H1 (cell line): ENCODE data around the gene CHP2. TPM values are rescaled to one million over a fixed set of nuclear protein-coding genes. Genes with fewer than 3 reads are reported as not detected.

Experiments used
- CTCF ChIA-PET: fragments of 300-600 bp; sonication (Branson Sonifier 250); formaldehyde crosslinking; loops from one replicate; lab custom pipeline; 2021; ENCODE audit not compliant: partially characterized antibody; lab: Charles Lee
- POLR2A ChIA-PET: fragments of 300-600 bp; sonication (Branson Sonifier 250); formaldehyde crosslinking; loops from one replicate; lab custom pipeline; 2021; ENCODE audit warnings: inconsistent platforms; ENCODE audit not compliant: partially characterized antibody; lab: Charles Lee
- DNase-seq, 2 experiments: peaks; one replicate each; pipeline versions ENCODE4 v3.0.0 to v3.0.0-alpha.2; 2010 to 2022; ENCODE audit warnings: low spot score in 2 of 2, low read depth in 1 of 2, mixed read lengths in 1 of 2
- FAIRE-seq: peaks from 2 replicates; lab custom pipeline; 2011; peaks lifted over from hg19 to GRCh38; lab: Jason Lieb, UNC
- H2AFZ ChIP-seq: 2 replicates; pipeline ENCODE4 v1.8.1; 2012; ENCODE audit warnings: low read length, inconsistent platforms
- H2AK5ac ChIP-seq: 2 replicates; pipeline ENCODE4 v1.6.1; 2013; ENCODE audit warnings: low read depth, low read length
- H2BK120ac ChIP-seq: replicated peaks from 2 replicates; pipeline ENCODE3; 2013; ENCODE audit warnings: low read depth, low read length, inconsistent platforms
- H2BK12ac ChIP-seq: 2 replicates; pipeline ENCODE4 v1.6.1; 2013; ENCODE audit warnings: low read depth, low read length
- H2BK15ac ChIP-seq: 2 replicates; pipeline ENCODE4 v1.6.1; 2013; ENCODE audit warnings: low read length
- H2BK20ac ChIP-seq: 2 replicates; pipeline ENCODE4 v1.6.1; 2013; ENCODE audit warnings: low read length
- H2BK5ac ChIP-seq: 2 replicates; pipeline ENCODE4 v1.6.1; 2013; ENCODE audit warnings: low read depth, low read length
- H3K14ac ChIP-seq: 2 replicates; pipeline ENCODE4 v1.6.1; 2013; ENCODE audit warnings: inconsistent platforms; ENCODE audit not compliant: insufficient read length
- H3K18ac ChIP-seq: 2 replicates; pipeline ENCODE4 v1.6.1; 2013; ENCODE audit warnings: low read length; ENCODE audit errors: extremely low read depth
- H3K23ac ChIP-seq: 2 replicates; pipeline ENCODE4 v1.6.1; 2013; ENCODE audit warnings: inconsistent platforms; ENCODE audit not compliant: insufficient read length
- H3K23me2 ChIP-seq: 2 replicates; pipeline ENCODE4 v1.6.1; 2013; ENCODE audit warnings: low read depth, low read length
- H3K27ac ChIP-seq: 2 replicates; pipeline ENCODE4 v1.6.1; 2011; ENCODE audit warnings: low read depth, low read length, inconsistent platforms
- H3K27me3 ChIP-seq, 4 experiments: replicated peaks in 1 of 4; 1 replicate in 1 of 4; 2 replicates in 3 of 4; pipeline versions ENCODE4 v1.6.1 to v1.8.1; 2011 to 2013; ENCODE audit warnings: low read length in 3 of 4, mild to moderate bottlenecking in 3 of 4, inconsistent platforms in 2 of 4, mixed read lengths in 2 of 4, moderate library complexity in 1 of 4; ENCODE audit not compliant: control insufficient read depth in 3 of 4, insufficient read depth in 3 of 4; ENCODE audit errors: extremely low read depth in 1 of 4
- H3K36me3 ChIP-seq, 4 experiments: 2 replicates each; pipeline versions ENCODE4 v1.6.1 to v1.8.1; 2011 to 2013; ENCODE audit warnings: mild to moderate bottlenecking in 4 of 4, low read length in 3 of 4, moderate library complexity in 2 of 4, control low read depth in 1 of 4, inconsistent platforms in 1 of 4; ENCODE audit not compliant: insufficient read depth in 4 of 4, control insufficient read depth in 2 of 4
- H3K4ac ChIP-seq: replicated peaks from 2 replicates; pipeline ENCODE3; 2013; ENCODE audit warnings: low read length, low read depth, mixed read lengths, inconsistent platforms; ENCODE audit not compliant: insufficient read length
- H3K4me1 ChIP-seq, 4 experiments: replicated peaks in 1 of 4; 1 replicate in 1 of 4; 2 replicates in 3 of 4; pipeline versions ENCODE4 v1.6.1 to v1.8.1; 2011 to 2013; ENCODE audit warnings: low read length in 3 of 4, inconsistent platforms in 2 of 4, mixed read lengths in 1 of 4; ENCODE audit not compliant: insufficient read depth in 4 of 4, control insufficient read depth in 3 of 4
- H3K4me2 ChIP-seq, 2 experiments: 2 replicates each; pipeline versions ENCODE4 v1.6.1 to v1.8.1; 2011 to 2013; ENCODE audit warnings: low read depth in 2 of 2, low read length in 2 of 2, control low read depth in 1 of 2, inconsistent platforms in 1 of 2, mild to moderate bottlenecking in 1 of 2; ENCODE audit not compliant: insufficient read depth in 1 of 2
- H3K4me3 ChIP-seq, 4 experiments: fragments of 200-600, 300-600 bp in 1 of 4; sonication (generic), shearing (Covaris generic), sonication (Bioruptor Twin) in 1 of 4; 2 replicates each; pipeline versions ENCODE4 v1.5.1 to v1.8.1; 2011 to 2016; ENCODE audit warnings: low read length in 4 of 4, low read depth in 3 of 4, control low read depth in 2 of 4, inconsistent platforms in 2 of 4, mild to moderate bottlenecking in 2 of 4, mixed read lengths in 1 of 4, moderate library complexity in 1 of 4; ENCODE audit not compliant: insufficient read depth in 2 of 4; ENCODE audit errors: extremely low read depth in 1 of 4
- H3K56ac ChIP-seq: replicated peaks from 2 replicates; pipeline ENCODE3; 2013; ENCODE audit warnings: low read depth, mild to moderate bottlenecking, mixed read lengths, low read length, inconsistent platforms; ENCODE audit not compliant: insufficient read length
- H3K79me1 ChIP-seq: 2 replicates; pipeline ENCODE4 v1.6.1; 2013; ENCODE audit warnings: low read depth, low read length, control low read depth
- H3K79me2 ChIP-seq, 2 experiments: 2 replicates each; pipeline versions ENCODE4 v1.6.1 to v1.8.1; 2012 to 2013; ENCODE audit warnings: low read length in 2 of 2, mild to moderate bottlenecking in 2 of 2, inconsistent platforms in 1 of 2; ENCODE audit not compliant: insufficient read depth in 2 of 2, control insufficient read depth in 1 of 2
- H3K9ac ChIP-seq, 4 experiments: replicated peaks in 1 of 4; 1 replicate in 1 of 4; 2 replicates in 3 of 4; pipeline versions ENCODE4 v1.6.1 to v1.8.1; 2011 to 2013; ENCODE audit warnings: low read depth in 3 of 4, low read length in 3 of 4, control low read depth in 2 of 4, mild to moderate bottlenecking in 2 of 4, moderate library complexity in 2 of 4, inconsistent platforms in 1 of 4; ENCODE audit errors: extremely low read depth in 1 of 4
- H3K9me3 ChIP-seq, 2 experiments: 2 replicates each; pipeline versions ENCODE4 v1.6.1 to v1.8.1; 2012 to 2013; ENCODE audit warnings: mild to moderate bottlenecking in 2 of 2, moderate library complexity in 2 of 2, control low read depth in 1 of 2, inconsistent platforms in 1 of 2, low read depth in 1 of 2, low read length in 1 of 2, mixed read lengths in 1 of 2; ENCODE audit not compliant: insufficient read depth in 2 of 2
- H4K20me1 ChIP-seq, 2 experiments: replicated peaks in 1 of 2; 2 replicates each; pipeline versions ENCODE3 to v1.8.1; 2011 to 2013; ENCODE audit warnings: inconsistent platforms in 2 of 2, low read length in 2 of 2, mild to moderate bottlenecking in 1 of 2; ENCODE audit not compliant: insufficient read depth in 2 of 2, control insufficient read depth in 1 of 2
- H4K5ac ChIP-seq: 2 replicates; pipeline ENCODE4 v1.6.1; 2013; ENCODE audit warnings: low read length, low read depth, mixed read lengths, inconsistent platforms; ENCODE audit not compliant: insufficient read length
- H4K8ac ChIP-seq: 2 replicates; pipeline ENCODE4 v1.8.0; 2013; ENCODE audit warnings: mild to moderate bottlenecking, moderate library complexity, low read length, inconsistent platforms; ENCODE audit not compliant: insufficient read depth; ENCODE audit errors: extremely low read depth
- H4K91ac ChIP-seq: replicated peaks from 2 replicates; pipeline ENCODE3; 2013; ENCODE audit warnings: low read length, mixed read lengths, inconsistent platforms; ENCODE audit not compliant: insufficient read length
- ASH2L ChIP-seq: fragments of 200-600, 300-600 bp; sonication (generic); IDR thresholded peaks from one replicate; pipeline ENCODE4 v1.7.1; 2017; ENCODE audit warnings: low read length
- CHD1 ChIP-seq: IDR thresholded peaks from 2 replicates; pipeline ENCODE4 v1.6.1; 2012; ENCODE audit warnings: low read depth, low read length, improper control_type of control experiment
- FOSL1 ChIP-seq: IDR thresholded peaks from 2 replicates; pipeline ENCODE4 v1.6.1; 2011; ENCODE audit warnings: mild to moderate bottlenecking, low read depth, low read length, moderate library complexity; ENCODE audit not compliant: insufficient read depth
- JUN ChIP-seq: IDR thresholded peaks from 2 replicates; pipeline ENCODE4 v1.6.1; 2011; ENCODE audit warnings: low read depth, mild to moderate bottlenecking, improper control_type of control experiment, low read length
- JUND ChIP-seq: IDR thresholded peaks from 2 replicates; pipeline ENCODE4 v1.6.1; 2011; ENCODE audit warnings: mild to moderate bottlenecking, improper control_type of control experiment, low read length
- MAFK ChIP-seq: IDR thresholded peaks from 2 replicates; pipeline ENCODE4 v1.6.1; 2012; ENCODE audit warnings: low read depth, mild to moderate bottlenecking, improper control_type of control experiment, low read length
- PHF8 ChIP-seq: fragments of 200-600 bp; sonication (generic); conservative IDR thresholded peaks from 2 replicates; pipeline ENCODE4 v1.7.1; 2012; ENCODE audit warnings: low read depth, mild to moderate bottlenecking, inconsistent platforms, low read length, moderate library complexity
- SAP30 ChIP-seq: fragments of 300-600 bp; sonication (generic); IDR thresholded peaks from 2 replicates; pipeline ENCODE4 v1.7.1; 2012; ENCODE audit warnings: low read length, moderate library complexity, mild to moderate bottlenecking, inconsistent platforms; ENCODE audit not compliant: insufficient read depth, insufficient replicate concordance
- SP1 ChIP-seq: IDR thresholded peaks from 2 replicates; pipeline ENCODE4 v1.6.1; 2011; ENCODE audit warnings: low read depth, low read length
- TBP ChIP-seq: IDR thresholded peaks from 2 replicates; pipeline ENCODE4 v1.6.1; 2011; ENCODE audit warnings: low read depth, low read length, improper control_type of control experiment
- TEAD4 ChIP-seq: IDR thresholded peaks from 2 replicates; pipeline ENCODE4 v1.6.1; 2012; ENCODE audit warnings: low read depth, low read length, inconsistent platforms, mixed read lengths
- ZNF274 ChIP-seq: IDR thresholded peaks from 2 replicates; pipeline ENCODE4 v1.7.0; 2012; ENCODE audit warnings: low read length, borderline replicate concordance; ENCODE audit errors: extremely low read depth
- WGBS, 2 experiments: shearing (Covaris generic) in 1 of 2; methylation state at CpG; one replicate each; pipeline versions ENCODE4 v1.1.6 to v1.1.7; 2013 to 2015; ENCODE audit warnings: low lambda C conversion rate in 2 of 2, mixed read lengths in 2 of 2, inconsistent platforms in 1 of 2, low coverage in 1 of 2, missing lambda C conversion rate in 1 of 2; ENCODE audit not compliant: insufficient replicate concordance in 2 of 2, insufficient coverage in 1 of 2, insufficient read length in 1 of 2; ENCODE audit errors: extremely low coverage in 1 of 2, missing lambda C conversion rate in 1 of 2; 5-methylcytosine and 5-hydroxymethylcytosine counted together
- polyA plus RNA-seq, 7 experiments: library from polyadenylated mRNA; depleted of rRNA in 3 of 7; stranded (reverse) in 5 of 7; unstranded in 2 of 7; fragments of >200 nt in 5 of 7; fragments of 200-250 nt in 2 of 7; gene quantifications; 1 replicate in 5 of 7; 2 replicates in 1 of 7; 4 replicates in 1 of 7; pipeline versions ENCODE4 v1.2.1 to v1.2.3, GENCODE V29; 2011 to 2013; ENCODE audit warnings: missing spikeins in 2 of 7, mixed read lengths in 2 of 7
- total RNA-seq: library from RNA; stranded (reverse); fragmentation: NEBNext Ultra II Directional; extraction: Animal tissue kit (Norgen Biotek cat#: 25700); gene quantifications from 2 replicates; pipeline ENCODE4 v1.2.1, GENCODE V29; 2021
- TF ChIP-seq, protein P1 (sequence below): IDR thresholded peaks from 2 replicates; pipeline ENCODE4 v1.6.1; 2012; ENCODE audit warnings: inconsistent platforms
- TF ChIP-seq, protein P2 (sequence below): IDR thresholded peaks from 2 replicates; pipeline ENCODE4 v1.6.1; 2011; ENCODE audit warnings: low read depth, mild to moderate bottlenecking, low read length; ENCODE audit not compliant: insufficient read depth

Gene CHP2
- total and polyA plus RNA-seq, 2 of the 8 experiments (the other 6 are each of a cell fraction or from before 2014, with no cell fraction given), result 1.3 to 1.6 TPM

DNA sequence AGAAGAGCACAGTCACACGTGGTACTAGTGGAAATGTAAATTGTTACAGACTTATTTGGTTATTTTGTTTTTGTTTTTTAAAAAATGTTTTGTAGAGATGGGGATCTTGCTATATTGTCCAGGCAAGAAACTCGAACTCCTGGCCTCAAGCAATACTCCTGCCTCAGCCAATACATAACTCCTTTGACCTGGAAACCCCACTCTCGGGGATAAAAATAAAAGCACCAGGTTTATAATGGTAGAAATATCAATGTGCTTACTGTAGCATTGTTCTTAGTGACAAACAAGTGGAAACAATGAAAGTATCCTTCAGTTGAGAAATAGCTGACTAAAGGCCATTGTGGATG lies 30.1 kb upstream of the CHP2 start:
- Histone ChIP-seq H3K79me2 (no peaks in the 10 kb centered on the region), H3K4me3 (no peak overlapping the region), H3K9ac (no peak overlapping the region), H3K4ac (no peak overlapping the region), H3K23ac (no peak overlapping the region), H2BK12ac (no peak overlapping the region), H3K9me3 (0 out of 4 replicates have a peak, but pooled peaks cover 0 to 3% of the 10 kb centered on the region in 2 experiments), H2AK5ac (no peak overlapping the region), H3K36me3 (no peaks in the 10 kb centered on the region), H3K4me1 (peaks cover 0 to 2% (median 0%) of the 10 kb centered on the region in 4 experiments; a peak in 5 of 7 replicates), H3K27ac (no peak overlapping the region), H2BK20ac (no peak overlapping the region), H3K27me3 (no peaks in the 10 kb centered on the region), H3K18ac (no peak overlapping the region), H4K20me1 (no peaks in the 10 kb centered on the region), H4K8ac (no peak overlapping the region), H3K14ac (no peak overlapping the region), H3K4me2 (no peak overlapping the region), H3K79me1 (no peaks in the 10 kb centered on the region), H2BK5ac (no peak overlapping the region), H3K56ac (no peak overlapping the region), H3K23me2 (no peaks in the 10 kb centered on the region; the same call in 1 of the 2 replicates), H2AFZ (no peak overlapping the region), H2BK120ac (no peak overlapping the region), H4K91ac (no peak overlapping the region), H4K5ac (no peak overlapping the region), H2BK15ac (no peak overlapping the region)
- no peak for DNase-seq
- no peak for FAIRE-seq
- ChIA-PET CTCF (interaction anchor here (1.2 to 2.3 kb wide), 2 partner anchors 10 to 23 kb away, joined by 3 to 8 read pairs; no protein-coding TSS in a partner anchor), POLR2A (interaction anchor here (1.2 kb wide), 1 partner anchor 38 kb away, joined by 4 read pairs; no protein-coding TSS in a partner anchor)
- 83% methylated on average over 3 of the region's 3 CpGs; no CpG with 5 or more reads in 1 of the 2 experiments for WGBS, 2 experiments
- TF ChIP-seq JUND (no peak), FOSL1 (no peak), MAFK (no peak), TEAD4 (no peak), JUN (no peak), TBP (no peak), SAP30 (no peak), ASH2L (no peak), SP1 (no peak), CHD1 (no peak), PHF8 (no peak), ZNF274 (no peak)
- TF ChIP-seq, protein P1, sequence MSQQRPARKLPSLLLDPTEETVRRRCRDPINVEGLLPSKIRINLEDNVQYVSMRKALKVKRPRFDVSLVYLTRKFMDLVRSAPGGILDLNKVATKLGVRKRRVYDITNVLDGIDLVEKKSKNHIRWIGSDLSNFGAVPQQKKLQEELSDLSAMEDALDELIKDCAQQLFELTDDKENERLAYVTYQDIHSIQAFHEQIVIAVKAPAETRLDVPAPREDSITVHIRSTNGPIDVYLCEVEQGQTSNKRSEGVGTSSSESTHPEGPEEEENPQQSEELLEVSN, result no peak
- TF ChIP-seq, protein P2, sequence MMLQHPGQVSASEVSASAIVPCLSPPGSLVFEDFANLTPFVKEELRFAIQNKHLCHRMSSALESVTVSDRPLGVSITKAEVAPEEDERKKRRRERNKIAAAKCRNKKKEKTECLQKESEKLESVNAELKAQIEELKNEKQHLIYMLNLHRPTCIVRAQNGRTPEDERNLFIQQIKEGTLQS, result no peak
